Astrocyte of the cerebellum (primary cell): ENCODE results near the gene NCAPD2.

ENCODE experiments used
- DNase-seq: peaks from one replicate; pipeline ENCODE4 v3.0.0-alpha.2; 2011; ENCODE audit warnings: low read depth
- H3K4me3 ChIP-seq: 2 replicates; pipeline ENCODE4 v1.5.1; 2011; ENCODE audit warnings: mild to moderate bottlenecking, low read depth, low read length, moderate library complexity
- CTCF ChIP-seq: IDR thresholded peaks from 2 replicates; pipeline ENCODE4 v1.5.1; 2012; ENCODE audit warnings: low read length, low read depth, moderate library complexity, mild to moderate bottlenecking; ENCODE audit errors: missing control alignments
- in situ Hi-C: cut with HindIII; loops from 2 replicates; pipeline ENCODE4 v1.10.0; 2017; ENCODE audit warnings: low sequenced_read_pairs

NCAPD2 gene

DNA sequence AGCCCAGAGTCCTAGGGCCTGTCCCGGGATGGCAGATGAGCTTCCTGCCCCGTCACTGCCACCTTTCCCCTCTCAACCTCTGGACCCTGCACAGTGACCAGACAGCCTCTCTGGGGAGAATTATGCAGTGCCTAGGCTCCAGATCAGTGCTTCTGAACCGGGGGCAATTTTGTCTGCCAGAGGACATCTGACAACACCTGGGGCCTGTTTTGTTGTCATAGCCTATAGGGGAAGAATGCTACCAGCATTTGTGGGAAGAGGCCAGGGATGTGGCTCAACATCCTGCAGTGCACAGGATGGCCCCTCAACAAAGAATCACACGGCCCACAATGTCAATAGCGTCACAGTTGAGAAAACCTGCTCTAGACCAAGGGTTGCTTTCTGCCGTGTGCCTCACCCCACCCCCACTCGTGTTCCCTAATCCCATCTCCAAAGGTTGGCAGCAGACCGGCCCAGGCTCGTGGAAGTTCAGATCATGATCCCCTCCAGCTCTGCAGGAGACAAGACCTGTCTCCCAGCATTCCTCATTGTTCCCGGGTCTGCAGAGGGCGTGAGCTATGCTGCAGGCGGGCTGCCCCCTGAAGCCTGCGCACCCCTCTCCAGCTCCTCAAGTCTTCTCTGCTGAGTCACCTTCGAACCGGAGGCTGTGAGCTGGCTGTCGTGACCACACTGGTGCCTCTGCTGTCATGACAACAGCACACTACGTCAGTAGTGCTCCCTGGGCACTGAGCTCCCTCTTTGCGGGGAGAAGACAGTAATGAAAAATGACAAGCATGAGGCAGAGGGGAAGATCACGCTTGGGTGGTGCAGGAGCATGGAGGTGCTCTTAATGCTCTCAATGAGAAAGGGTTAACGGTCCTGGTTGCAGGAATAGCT, 38.4 kb downstream of the NCAPD2 start:
- peak; percentile 91 for DNase-seq
- TF ChIP-seq CTCF: no peak
- H3K4me3 ChIP-seq: peak overlapping the region; percentile 100
- in situ Hi-C loops: no loop called here

DNA sequence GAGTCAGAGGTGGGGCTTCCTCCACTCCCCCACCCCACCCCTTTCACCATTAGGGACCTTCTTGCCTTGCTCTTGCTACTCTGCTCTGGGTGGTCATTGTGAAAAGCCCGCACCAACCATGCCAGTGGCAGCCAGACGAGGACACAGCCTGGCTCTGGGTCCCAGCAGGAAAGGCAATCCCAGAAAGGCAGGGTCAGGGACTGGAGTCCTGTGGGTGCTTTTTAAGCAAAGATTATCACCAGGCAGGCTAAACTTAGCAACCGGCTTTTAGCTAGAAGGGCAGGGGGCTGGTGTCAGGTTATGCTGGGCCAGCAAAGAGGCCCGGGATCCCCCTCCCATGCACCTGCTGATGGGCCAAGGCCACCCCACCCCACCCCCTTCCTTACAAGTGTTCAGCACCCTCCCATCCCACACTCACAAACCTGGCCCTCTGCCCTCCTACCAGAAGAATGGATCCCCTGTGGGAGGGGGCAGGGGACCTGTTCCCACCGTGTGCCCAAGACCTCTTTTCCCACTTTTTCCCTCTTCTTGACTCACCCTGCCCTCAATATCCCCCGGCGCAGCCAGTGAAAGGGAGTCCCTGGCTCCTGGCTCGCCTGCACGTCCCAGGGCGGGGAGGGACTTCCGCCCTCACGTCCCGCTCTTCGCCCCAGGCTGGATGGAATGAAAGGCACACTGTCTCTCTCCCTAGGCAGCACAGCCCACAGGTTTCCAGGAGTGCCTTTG, 39.2 kb downstream of the NCAPD2 start:
- no peak for DNase-seq
- in situ Hi-C loops: no loop called here
- peak overlapping the region; percentile 100 for H3K4me3 ChIP-seq
- no peak for TF ChIP-seq CTCF

DNA sequence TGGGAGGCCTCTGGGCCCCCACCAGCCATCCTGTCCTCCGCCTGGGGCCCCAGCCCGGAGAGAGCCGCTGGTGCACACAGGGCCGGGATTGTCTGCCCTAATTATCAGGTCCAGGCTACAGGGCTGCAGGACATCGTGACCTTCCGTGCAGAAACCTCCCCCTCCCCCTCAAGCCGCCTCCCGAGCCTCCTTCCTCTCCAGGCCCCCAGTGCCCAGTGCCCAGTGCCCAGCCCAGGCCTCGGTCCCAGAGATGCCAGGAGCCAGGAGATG, 39.7 kb downstream of the NCAPD2 start:
- in situ Hi-C loops: no loop called here
- peak overlapping the region; percentile 100 for H3K4me3 ChIP-seq
- TF ChIP-seq CTCF: no peak
- no peak for DNase-seq

DNA sequence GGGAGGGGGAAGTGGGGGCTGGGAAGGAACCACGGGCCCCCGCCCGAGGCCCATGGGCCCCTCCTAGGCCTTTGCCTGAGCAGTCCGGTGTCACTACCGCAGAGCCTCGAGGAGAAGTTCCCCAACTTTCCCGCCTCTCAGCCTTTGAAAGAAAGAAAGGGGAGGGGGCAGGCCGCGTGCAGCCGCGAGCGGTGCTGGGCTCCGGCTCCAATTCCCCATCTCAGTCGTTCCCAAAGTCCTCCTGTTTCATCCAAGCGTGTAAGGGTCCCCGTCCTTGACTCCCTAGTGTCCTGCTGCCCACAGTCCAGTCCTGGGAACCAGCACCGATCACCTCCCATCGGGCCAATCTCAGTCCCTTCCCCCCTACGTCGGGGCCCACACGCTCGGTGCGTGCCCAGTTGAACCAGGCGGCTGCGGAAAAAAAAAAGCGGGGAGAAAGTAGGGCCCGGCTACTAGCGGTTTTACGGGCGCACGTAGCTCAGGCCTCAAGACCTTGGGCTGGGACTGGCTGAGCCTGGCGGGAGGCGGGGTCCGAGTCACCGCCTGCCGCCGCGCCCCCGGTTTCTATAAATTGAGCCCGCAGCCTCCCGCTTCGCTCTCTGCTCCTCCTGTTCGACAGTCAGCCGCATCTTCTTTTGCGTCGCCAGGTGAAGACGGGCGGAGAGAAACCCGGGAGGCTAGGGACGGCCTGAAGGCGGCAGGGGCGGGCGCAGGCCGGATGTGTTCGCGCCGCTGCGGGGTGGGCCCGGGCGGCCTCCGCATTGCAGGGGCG, 40.2 kb downstream of the NCAPD2 start, which contains the start of gene GAPDH:
GAPDH (plus strand) TSS at position 595 of the 772 bp plus-strand sequence. CDS start 316 bp downstream, outside the sequence.
- no peak for TF ChIP-seq CTCF
- peak within 1 kb of the TSS; percentile 100 for H3K4me3 ChIP-seq
- DNase-seq: peak; percentile 89
- in situ Hi-C loops: no loop called here

DNA sequence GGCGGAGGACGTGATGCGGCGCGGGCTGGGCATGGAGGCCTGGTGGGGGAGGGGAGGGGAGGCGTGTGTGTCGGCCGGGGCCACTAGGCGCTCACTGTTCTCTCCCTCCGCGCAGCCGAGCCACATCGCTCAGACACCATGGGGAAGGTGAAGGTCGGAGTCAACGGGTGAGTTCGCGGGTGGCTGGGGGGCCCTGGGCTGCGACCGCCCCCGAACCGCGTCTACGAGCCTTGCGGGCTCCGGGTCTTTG, 40.7 kb downstream of the NCAPD2 start:
- no peak for DNase-seq
- in situ Hi-C loops: no loop called here
- TF ChIP-seq CTCF: no peak
- peak overlapping the region; percentile 100 for H3K4me3 ChIP-seq

GRCh38 chr12:6534945-6535696, 41.2 kb downstream of the NCAPD2 start:
- in situ Hi-C loops: no loop called here
- no peak for TF ChIP-seq CTCF
- H3K4me3 ChIP-seq: peak overlapping the region; percentile 100
- no peak for DNase-seq
